ENCODE measurements around the gene COL15A1. TPM values are rescaled to one million over a fixed set of nuclear protein-coding genes. Genes with fewer than 3 reads are reported as not detected.

Gene COL15A1
- total RNA-seq, 4 donors from 2014 or later, result 20.7 to 98.5 (median 55.0) TPM

GRCh38 chr9:99002706-99003105 lies 59.0 kb downstream of the COL15A1 start:
- TF ChIP-seq CTCF (IDR thresholded peaks at IDR 0.05), result no peak
- no peak for ATAC-seq (ENCODE audit: low FRiP score)
- DNase-seq (ENCODE audit: low spot score), result no peak

- TF ChIP-seq CTCF (IDR thresholded peaks at IDR 0.05), result no peak
- DNase-seq (ENCODE audit: low spot score), result no peak
- ATAC-seq (ENCODE audit: low FRiP score), result no peak
Observed at GRCh38 chr9:99003308-99003707, 59.6 kb downstream of the COL15A1 start.

- ATAC-seq (ENCODE audit: low FRiP score), result no peak
Observed at GRCh38 chr9:99004115-99004514, 60.4 kb downstream of the COL15A1 start.

GRCh38 chr9:99004717-99005460 lies 61.2 kb downstream of the COL15A1 start:
- no peak for TF ChIP-seq CTCF (IDR thresholded peaks at IDR 0.05)
- no peak for DNase-seq (ENCODE audit: low spot score)
- no peak for ATAC-seq (ENCODE audit: low FRiP score)

More at GRCh38 chr9:99004115-99004514, 60.4 kb downstream of the COL15A1 start:
- TF ChIP-seq CTCF (IDR thresholded peaks at IDR 0.05), result no peak
- DNase-seq (ENCODE audit: low spot score), result no peak

GRCh38 chr9:99005651-99006050 lies 61.9 kb downstream of the COL15A1 start:
- ATAC-seq (ENCODE audit: low FRiP score), result no peak
- no peak for TF ChIP-seq CTCF (IDR thresholded peaks at IDR 0.05)
- no peak for DNase-seq (ENCODE audit: low spot score)

- DNase-seq (ENCODE audit: low spot score) (no peak), ATAC-seq (ENCODE audit: low FRiP score) (no peak)
- no peak for TF ChIP-seq CTCF (IDR thresholded peaks at IDR 0.05)
Observed at GRCh38 chr9:99006511-99006910, 62.8 kb downstream of the COL15A1 start.

- no peak for TF ChIP-seq CTCF (IDR thresholded peaks at IDR 0.05)
- no peak for ATAC-seq (ENCODE audit: low FRiP score)
- no peak for DNase-seq (ENCODE audit: low spot score)
Observed at GRCh38 chr9:99006979-99007378, 63.3 kb downstream of the COL15A1 start.
